Fibroblast of skin of left biceps (primary cell): ENCODE results near the gene LY6G6D.
"Not testable (repeated sequence)": the region's sequence is repeated elsewhere in the genome, so short reads cannot be mapped to it uniquely, and the experiment has no call there.

ENCODE experiments used
- DNase-seq, 2 experiments: peaks; one replicate each; pipeline ENCODE4 v3.0.0-alpha.2; 2013; ENCODE audit warnings: low read depth in 2 of 2

Gene LY6G6D

DNA sequence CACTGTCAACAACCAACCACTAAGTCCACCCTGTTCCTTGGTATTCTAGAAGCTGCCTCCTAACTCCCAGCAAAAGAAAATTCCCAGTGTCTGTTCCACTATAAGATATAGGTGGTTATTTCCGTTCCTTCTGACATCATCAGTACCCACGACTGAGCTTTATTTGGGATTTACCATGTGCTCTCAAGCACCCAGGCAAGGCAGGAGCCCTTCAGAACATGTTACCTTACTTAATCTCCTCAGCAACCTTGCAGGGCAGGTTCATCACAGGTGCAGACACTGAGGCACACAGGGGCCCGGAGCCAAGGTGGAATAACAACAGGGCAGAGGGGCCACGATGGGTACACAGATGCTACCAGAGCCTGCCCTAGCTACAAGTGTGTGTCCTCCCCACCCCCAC is 22.8 kb upstream of the LY6G6D start:
- no peak for DNase-seq

- no peak for DNase-seq
Measured at GRCh38 chr6:31692886-31693285, 22.3 kb upstream of the LY6G6D start.

- no peak for DNase-seq
Measured at GRCh38 chr6:31693535-31693934, 21.6 kb upstream of the LY6G6D start.

DNA sequence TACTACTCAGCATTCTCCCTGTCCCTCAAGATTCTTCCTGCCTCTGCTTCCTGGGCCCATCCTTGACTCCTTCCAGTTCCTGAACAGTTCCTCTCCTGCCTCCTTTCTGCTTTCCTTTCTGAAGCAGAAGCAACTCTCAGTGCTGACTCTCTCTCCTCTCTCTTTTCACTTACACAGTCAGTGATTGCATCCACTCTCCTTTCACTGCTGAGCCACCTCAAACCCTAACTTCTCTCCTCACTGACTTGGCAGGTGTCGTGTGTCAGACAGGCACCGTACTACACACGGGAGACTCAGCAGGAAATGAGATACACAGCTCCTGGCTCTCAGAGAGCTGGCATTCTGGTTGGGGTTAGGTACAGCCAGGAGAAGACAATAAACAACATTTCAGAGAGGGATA is 17.6 kb upstream of the LY6G6D start:
- DNase-seq, result no peak

DNA sequence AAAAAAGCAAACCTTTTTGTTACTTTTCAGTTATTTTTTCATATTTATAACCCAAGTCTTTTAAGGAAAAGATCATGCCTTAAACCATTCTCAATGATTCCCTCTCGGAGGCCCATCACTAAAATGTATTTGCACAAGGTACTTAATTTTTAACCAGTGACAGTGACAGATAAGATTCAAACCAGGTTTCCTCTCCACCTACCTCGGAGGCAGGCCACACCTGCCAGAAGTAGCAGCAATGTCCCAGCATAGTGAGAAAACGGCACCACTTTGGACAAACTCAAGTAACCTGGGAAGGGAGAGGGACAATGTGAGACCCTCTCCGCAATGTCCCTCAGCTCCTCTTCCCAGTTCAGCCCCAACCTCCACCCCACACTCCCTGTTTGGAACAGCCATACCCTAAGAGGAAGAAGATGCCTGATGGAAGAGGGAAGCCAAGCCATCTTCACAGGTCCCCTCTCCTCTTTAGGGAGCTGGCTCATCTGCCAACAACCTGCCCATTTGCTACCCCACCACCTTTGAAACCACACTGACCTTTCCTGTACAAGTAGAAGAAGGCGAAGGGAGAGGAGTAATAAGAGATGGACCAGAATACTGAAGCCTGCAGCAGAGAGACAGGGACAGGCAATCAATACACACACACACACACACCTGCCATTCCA is 14.3 kb upstream of the LY6G6D start:
- no peak for DNase-seq

- no peak for DNase-seq
Measured at GRCh38 chr6:31701666-31702404, 13.3 kb upstream of the LY6G6D start.

DNA sequence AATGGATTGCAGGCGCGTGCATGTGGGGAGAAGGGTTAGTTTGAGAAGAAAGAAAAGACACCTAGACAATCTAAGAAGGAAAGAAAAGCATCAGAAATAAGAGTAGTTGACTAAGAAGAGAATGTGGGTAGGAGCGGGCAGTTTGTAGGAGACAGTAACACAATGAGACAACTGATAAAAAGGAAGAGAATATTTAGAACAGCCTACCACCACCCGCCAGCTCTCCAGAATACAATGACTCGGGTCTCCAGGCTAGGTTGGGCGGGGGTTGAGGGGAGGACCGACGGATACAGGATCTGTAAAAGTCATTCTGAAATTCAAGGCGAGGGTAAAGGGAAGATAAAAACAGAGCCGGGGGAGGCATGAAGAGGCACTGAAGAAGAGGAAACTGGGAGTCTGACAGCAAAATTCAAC is 12.7 kb upstream of the LY6G6D start:
- no peak for DNase-seq

DNA sequence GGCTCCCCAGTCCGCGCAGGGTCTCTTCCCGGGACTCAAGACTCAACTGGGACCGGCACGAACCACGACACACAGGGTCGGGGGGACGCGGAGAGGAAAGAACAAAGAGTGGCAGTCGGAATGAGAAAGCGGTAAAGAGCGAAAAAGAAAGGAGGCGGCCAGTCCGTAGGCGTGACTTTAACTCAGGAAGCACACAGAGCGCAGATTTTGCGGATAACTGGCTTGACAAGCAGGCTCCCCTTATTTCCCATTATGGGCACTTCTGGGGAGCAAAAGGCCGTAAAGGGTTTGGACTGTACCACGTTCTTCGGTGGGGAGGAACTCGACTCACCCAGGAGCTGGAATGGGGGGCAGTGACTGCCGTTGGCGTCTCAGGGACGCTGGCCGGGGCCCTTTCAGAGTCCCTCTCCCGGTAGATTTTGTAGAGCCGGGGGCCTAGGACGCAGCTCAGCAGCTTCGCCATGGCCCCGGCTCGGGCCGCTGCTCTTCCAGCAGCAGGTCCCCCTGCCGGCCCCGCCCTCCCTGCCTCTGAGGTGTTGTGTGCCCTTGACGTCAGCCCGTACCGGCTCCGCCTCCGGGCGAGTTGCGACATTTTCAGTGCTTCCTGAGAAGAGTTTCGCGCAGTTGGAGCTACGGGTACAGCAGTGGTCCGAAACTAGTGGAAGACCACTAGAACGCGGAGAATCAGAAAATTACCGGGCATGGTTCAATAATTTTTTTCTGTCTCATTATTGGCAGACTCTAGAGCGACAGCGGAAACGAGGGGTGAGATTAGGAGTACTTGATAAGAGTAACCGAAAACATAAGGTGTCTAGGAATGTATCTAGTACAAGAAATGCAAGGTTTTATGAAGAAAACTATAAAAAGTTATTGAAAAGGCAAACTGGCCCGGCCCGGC is 12.1 kb upstream of the LY6G6D start, which contains the start of gene ABHD16A:
TSS of gene ABHD16A (minus strand) at position 506 of the 898 bp plus-strand sequence. CDS start at position 463, 43 bp downstream.
- DNase-seq, result peak; percentile 94 to 95

DNA sequence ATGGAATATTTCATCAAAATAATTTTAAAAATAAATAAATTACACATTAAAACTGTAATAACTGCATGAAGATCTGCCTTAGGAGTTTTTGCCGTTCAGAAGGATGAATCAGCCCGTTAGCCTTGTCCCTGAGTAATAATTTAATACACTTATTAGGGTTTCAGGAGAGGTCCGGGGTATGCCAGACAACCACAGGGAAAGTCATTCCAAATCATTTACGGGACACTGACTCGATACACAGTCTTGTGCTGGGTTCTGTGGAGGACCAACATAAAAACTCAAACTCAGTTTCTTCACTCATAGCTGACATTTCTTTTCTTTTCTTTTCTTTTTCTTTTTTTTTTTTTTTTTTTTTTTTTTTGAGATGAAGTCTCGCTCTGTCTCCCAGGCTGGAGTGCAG is 9.2 kb upstream of the LY6G6D start:
- DNase-seq, result no peak

DNA sequence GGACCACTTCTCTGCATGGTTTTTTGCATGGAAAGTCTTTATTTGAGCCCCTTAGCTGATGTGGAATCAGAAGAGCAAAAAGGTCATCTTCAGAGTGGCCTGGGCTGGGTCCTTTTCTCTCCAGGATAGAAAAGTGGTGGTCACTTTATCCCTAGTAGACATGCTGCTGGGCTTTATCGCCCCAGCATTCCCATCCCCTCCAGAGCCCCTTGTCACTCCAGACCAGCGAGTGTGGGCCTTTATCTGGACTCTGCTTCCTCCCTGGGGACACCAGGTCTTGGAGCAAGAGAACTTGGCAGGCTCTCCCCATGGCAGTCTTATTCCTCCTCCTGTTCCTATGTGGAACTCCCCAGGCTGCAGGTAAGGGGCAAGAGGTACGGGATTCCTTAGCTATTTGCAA is 8.5 kb upstream of the LY6G6D start, which contains the start of gene LY6G6F:
TSS of gene LY6G6F (plus strand) at position 268 of the 400 bp plus-strand sequence. CDS start at position 309, 41 bp downstream.
- DNase-seq, result no peak

GRCh38 chr6:31707701-31708100 is 7.4 kb upstream of the LY6G6D start:
- DNase-seq, result no peak

- no peak for DNase-seq
Measured at GRCh38 chr6:31708224-31708623, 6.9 kb upstream of the LY6G6D start.

DNA sequence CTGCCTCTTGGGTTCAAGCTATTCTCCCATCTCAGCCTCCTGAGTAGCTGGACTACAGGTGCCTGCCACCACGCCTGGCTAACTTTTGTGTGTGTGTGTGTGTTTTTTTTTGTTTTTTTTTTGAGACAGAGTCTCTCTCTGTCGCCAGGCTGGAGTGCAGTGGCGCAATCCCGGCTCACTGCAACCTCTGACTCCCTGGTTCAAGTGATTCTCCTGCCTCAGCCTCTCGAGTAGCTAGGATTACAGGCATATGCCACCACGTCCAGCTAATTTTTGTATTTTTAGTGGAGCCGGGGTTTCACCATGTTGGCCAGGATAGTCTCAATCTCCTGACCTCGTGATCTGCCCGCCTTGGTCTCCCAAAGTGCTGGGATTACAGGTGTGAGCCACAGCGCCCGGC is 6.0 kb upstream of the LY6G6D start:
- not testable (repeated sequence) for DNase-seq

DNA sequence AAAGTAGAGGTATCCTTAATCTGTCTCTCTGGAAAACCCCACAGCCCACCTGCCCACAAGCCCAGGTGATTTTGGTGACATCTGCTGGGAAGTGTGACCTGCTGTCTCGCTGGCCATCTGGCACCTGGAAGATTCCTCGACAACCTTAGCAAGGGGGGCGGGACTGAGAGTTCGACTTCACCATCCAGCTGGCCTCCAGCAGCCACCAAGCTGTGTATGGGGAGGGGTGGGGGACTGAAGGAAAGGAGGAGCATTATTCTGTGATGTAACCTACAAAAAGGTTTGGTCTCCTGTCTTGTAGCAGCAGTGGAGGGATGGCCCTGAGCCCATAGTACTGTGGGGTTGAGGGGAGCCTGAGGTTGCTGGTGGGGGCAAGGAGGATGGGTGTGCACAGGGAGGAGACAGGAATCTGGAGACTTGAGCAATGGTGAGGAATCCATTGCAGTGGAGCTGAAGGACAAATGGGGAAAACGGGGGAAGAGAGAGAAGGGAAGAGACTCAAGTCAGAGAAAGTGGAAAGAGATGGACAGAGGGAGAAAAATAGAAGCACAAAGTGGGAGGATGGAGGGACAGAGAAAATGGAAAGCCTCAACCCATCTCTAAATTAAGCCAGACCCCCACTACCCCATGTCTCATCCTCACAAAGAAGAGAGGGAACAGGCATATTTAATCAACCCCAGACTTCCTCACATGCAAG is 4.5 kb upstream of the LY6G6D start:
- DNase-seq, result no peak

DNA sequence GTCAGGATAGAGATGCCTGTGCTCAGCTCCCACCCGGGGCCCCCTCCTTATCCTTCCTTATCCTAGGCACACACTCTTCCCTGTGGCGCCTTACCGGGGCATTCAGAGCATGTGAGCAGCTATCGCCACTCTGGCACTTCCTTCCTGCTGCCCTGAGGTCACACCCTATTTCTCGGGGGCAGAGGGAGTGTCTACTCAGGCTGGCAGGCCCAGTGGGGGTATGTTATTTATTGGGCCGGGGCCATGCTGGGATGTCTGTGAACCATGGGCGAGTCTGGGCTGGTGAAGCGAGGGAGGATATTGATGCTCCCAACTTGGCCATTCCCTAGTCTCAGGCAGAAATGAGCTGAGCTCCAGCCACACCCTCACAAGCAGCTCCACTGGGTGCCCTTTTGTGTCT is 3.9 kb upstream of the LY6G6D start:
- DNase-seq, result no peak

- no peak for DNase-seq
Measured at GRCh38 chr6:31712296-31712695, 2.9 kb upstream of the LY6G6D start.

DNA sequence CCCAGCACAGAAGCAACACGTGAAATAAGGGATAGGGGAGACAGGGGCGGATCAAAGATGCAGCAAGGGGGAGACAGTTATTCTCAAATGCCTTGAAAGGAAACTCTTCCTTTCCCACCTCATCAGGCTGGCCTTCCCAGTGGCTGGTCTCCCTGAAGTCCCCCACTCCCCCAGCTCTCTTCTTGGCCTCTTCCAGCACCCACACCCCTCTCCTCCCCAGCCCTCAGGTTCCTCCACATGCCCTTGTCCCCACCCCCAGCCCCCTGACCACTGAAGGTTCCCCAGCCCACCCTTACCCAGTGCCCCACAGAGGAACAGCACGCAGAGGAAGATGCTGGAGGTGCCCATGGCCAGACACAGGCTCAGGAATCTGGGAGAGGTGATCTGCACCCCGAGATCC is 1.7 kb upstream of the LY6G6D start:
- no peak for DNase-seq

- no peak for DNase-seq
Measured at GRCh38 chr6:31713991-31714684, 1.0 kb upstream of the LY6G6D start.

- DNase-seq, result no peak
Measured at GRCh38 chr6:31717499-31718222, 2.5 kb downstream of the LY6G6D start.

- DNase-seq, result no peak
Measured at GRCh38 chr6:31718265-31718664, 3.1 kb downstream of the LY6G6D start.
